Measurements from ENCODE around the gene MVB12B.

MVB12B gene

DNA sequence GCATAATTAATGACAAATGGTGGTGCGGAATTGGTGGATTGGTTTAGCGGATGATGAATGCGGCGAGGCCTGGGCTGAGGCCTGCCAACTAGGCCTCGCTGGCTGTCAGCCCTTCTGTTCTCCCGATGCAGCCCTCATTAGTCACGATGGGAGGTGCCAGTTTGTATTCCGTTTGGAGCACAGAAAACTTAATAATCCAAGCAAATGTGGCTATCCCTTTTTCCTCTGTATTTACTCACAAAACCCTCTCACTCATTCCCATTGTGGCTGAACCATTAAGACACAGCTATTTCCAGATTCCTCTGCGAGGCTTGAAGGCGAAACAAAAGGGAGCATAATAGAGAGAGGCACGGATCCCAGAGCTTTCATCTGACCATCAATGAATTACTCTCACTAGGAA lies 114.3 kb downstream of the MVB12B start:
- no peak for TF ChIP-seq SPI1 (IDR thresholded peaks at IDR 0.05; ENCODE audit: borderline replicate concordance, low read depth)
- TF ChIP-seq GABPA (IDR thresholded peaks at IDR 0.05; ENCODE audit: low read depth), result no peak
- TF ChIP-seq, protein P1, sequence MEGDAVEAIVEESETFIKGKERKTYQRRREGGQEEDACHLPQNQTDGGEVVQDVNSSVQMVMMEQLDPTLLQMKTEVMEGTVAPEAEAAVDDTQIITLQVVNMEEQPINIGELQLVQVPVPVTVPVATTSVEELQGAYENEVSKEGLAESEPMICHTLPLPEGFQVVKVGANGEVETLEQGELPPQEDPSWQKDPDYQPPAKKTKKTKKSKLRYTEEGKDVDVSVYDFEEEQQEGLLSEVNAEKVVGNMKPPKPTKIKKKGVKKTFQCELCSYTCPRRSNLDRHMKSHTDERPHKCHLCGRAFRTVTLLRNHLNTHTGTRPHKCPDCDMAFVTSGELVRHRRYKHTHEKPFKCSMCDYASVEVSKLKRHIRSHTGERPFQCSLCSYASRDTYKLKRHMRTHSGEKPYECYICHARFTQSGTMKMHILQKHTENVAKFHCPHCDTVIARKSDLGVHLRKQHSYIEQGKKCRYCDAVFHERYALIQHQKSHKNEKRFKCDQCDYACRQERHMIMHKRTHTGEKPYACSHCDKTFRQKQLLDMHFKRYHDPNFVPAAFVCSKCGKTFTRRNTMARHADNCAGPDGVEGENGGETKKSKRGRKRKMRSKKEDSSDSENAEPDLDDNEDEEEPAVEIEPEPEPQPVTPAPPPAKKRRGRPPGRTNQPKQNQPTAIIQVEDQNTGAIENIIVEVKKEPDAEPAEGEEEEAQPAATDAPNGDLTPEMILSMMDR (IDR thresholded peaks at IDR 0.05; ENCODE audit: insufficient read depth, low read length), result no peak
- no peak for TF ChIP-seq POLR2AphosphoS5 (IDR thresholded peaks at IDR 0.05; ENCODE audit: low read depth)
- TF ChIP-seq, protein P2, sequence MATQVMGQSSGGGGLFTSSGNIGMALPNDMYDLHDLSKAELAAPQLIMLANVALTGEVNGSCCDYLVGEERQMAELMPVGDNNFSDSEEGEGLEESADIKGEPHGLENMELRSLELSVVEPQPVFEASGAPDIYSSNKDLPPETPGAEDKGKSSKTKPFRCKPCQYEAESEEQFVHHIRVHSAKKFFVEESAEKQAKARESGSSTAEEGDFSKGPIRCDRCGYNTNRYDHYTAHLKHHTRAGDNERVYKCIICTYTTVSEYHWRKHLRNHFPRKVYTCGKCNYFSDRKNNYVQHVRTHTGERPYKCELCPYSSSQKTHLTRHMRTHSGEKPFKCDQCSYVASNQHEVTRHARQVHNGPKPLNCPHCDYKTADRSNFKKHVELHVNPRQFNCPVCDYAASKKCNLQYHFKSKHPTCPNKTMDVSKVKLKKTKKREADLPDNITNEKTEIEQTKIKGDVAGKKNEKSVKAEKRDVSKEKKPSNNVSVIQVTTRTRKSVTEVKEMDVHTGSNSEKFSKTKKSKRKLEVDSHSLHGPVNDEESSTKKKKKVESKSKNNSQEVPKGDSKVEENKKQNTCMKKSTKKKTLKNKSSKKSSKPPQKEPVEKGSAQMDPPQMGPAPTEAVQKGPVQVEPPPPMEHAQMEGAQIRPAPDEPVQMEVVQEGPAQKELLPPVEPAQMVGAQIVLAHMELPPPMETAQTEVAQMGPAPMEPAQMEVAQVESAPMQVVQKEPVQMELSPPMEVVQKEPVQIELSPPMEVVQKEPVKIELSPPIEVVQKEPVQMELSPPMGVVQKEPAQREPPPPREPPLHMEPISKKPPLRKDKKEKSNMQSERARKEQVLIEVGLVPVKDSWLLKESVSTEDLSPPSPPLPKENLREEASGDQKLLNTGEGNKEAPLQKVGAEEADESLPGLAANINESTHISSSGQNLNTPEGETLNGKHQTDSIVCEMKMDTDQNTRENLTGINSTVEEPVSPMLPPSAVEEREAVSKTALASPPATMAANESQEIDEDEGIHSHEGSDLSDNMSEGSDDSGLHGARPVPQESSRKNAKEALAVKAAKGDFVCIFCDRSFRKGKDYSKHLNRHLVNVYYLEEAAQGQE (IDR thresholded peaks at IDR 0.05; ENCODE audit: insufficient replicate concordance, low read depth), result no peak
- H3K27ac ChIP-seq (replicated peaks), result no peak overlapping the region
- no peaks in the 10 kb centered on the region for H3K27me3 ChIP-seq (ENCODE audit: insufficient read depth, poor library complexity, severe bottlenecking)
- DNase-seq (ENCODE audit: low read depth in 1 of 2, low spot score in 1 of 2), result no peak
- no peak overlapping the region for H3K4me3 ChIP-seq (replicated peaks; ENCODE audit: insufficient read depth, low read length)

DNA sequence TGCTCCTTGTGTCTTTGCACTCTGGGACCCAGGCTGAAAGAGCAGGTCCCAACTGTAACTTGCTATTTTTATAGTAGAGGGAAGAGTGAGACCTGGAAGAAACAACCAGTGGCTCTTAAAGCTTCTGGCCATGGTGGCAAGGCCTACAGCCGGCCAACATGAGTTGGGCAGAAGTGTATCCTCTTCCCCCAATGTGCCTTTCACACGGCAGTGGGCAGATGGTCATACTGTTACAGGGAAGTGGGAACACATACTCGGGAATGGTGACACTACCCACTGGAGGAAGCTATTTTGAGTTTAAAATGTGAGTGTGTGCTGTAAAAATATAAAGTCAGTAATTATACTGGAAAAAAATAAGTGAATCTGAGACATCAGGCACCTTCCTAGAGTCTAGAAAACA lies 116.0 kb downstream of the MVB12B start:
- DNase-seq (ENCODE audit: low read depth in 1 of 2, low spot score in 1 of 2), result no peak
- TF ChIP-seq GABPA (IDR thresholded peaks at IDR 0.05; ENCODE audit: low read depth), result no peak
- TF ChIP-seq, protein P1 (IDR thresholded peaks at IDR 0.05; ENCODE audit: insufficient read depth, low read length), result no peak
- no peak for TF ChIP-seq SPI1 (IDR thresholded peaks at IDR 0.05; ENCODE audit: borderline replicate concordance, low read depth)
- TF ChIP-seq, protein P2 (IDR thresholded peaks at IDR 0.05; ENCODE audit: insufficient replicate concordance, low read depth), result no peak
- no peak for TF ChIP-seq POLR2AphosphoS5 (IDR thresholded peaks at IDR 0.05; ENCODE audit: low read depth)
- H3K27me3 ChIP-seq (ENCODE audit: insufficient read depth, poor library complexity, severe bottlenecking), result no peaks in the 10 kb centered on the region
- no peak overlapping the region for H3K4me3 ChIP-seq (replicated peaks; ENCODE audit: insufficient read depth, low read length)
- no peak overlapping the region for H3K27ac ChIP-seq (replicated peaks)

DNA sequence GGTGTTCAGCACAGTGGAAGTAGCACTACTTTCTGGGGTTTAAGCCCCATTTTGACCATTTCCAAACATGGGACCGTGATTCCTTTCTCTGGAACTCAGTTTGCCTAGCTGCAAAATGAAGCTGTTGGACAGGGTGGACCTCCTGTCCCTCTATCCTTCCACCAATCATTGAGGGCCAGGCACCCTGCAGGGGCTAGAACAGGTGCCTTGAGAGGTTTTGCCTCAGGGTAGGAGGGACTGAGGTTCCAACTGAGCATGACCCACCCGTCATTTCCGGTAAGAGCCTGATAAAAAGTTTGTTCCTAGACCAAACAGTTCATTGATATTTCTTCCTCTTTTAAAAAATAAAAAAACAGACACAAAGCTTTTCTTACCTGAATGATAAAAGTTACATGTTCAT lies 116.5 kb downstream of the MVB12B start:
- H3K27ac ChIP-seq (replicated peaks), result no peak overlapping the region; the same call in 1 of the 2 replicates
- TF ChIP-seq, protein P2 (IDR thresholded peaks at IDR 0.05; ENCODE audit: insufficient replicate concordance, low read depth), result no peak
- TF ChIP-seq GABPA (IDR thresholded peaks at IDR 0.05; ENCODE audit: low read depth), result no peak
- TF ChIP-seq, protein P1 (IDR thresholded peaks at IDR 0.05; ENCODE audit: insufficient read depth, low read length), result no peak
- no peak for TF ChIP-seq SPI1 (IDR thresholded peaks at IDR 0.05; ENCODE audit: borderline replicate concordance, low read depth)
- TF ChIP-seq POLR2AphosphoS5 (IDR thresholded peaks at IDR 0.05; ENCODE audit: low read depth), result no peak
- DNase-seq (ENCODE audit: low read depth in 1 of 2, low spot score in 1 of 2), result no peak
- H3K4me3 ChIP-seq (replicated peaks; ENCODE audit: insufficient read depth, low read length), result no peak overlapping the region
- no peaks in the 10 kb centered on the region for H3K27me3 ChIP-seq (ENCODE audit: insufficient read depth, poor library complexity, severe bottlenecking)
